Gastrocnemius medialis (tissue), 4 donors: ENCODE measurements around the gene TRMT61A. TPM values are rescaled to one million over a fixed set of nuclear protein-coding genes. Genes with fewer than 3 reads are reported as not detected.

Experiments used
- ATAC-seq, 2 donors: fragments of 150-250 bp; one replicate each; pipeline ENCODE4 v1.9.1; 2016
- DNase-seq, 2 donors: peaks; one replicate each; pipeline ENCODE4 v3.0.0-alpha.2; 2019
- H3K27ac ChIP-seq, 4 donors: fragments of 200-600 bp; sonication (generic); 1 replicate in 1 of 4; 2 replicates in 3 of 4; pipeline ENCODE4 v1.5.1; 2016 to 2018; ENCODE audit warnings: mild to moderate bottlenecking in 2 of 4, moderate library complexity in 1 of 4
- H3K27me3 ChIP-seq, 3 donors: fragments of 200-600 bp; sonication (generic) in 2 of 3; 1 replicate in 1 of 3; 2 replicates in 2 of 3; pipeline versions ENCODE4 v1.5.1 to v1.6.0; 2016 to 2019; ENCODE audit warnings: mild to moderate bottlenecking in 1 of 3, moderate library complexity in 1 of 3
- H3K36me3 ChIP-seq, 2 donors: fragments of 200-600 bp; sonication (generic) in 1 of 2; one replicate each; pipeline ENCODE4 v1.5.1; 2017 to 2018
- H3K4me1 ChIP-seq, 2 donors: fragments of 200-600 bp; sonication (generic) in 1 of 2; one replicate each; pipeline ENCODE4 v1.5.1; 2016 to 2017; ENCODE audit warnings: mild to moderate bottlenecking in 2 of 2
- H3K4me3 ChIP-seq, 4 donors: fragments of 200-600 bp; sonication (generic) in 3 of 4; 1 replicate in 1 of 4; 2 replicates in 3 of 4; pipeline ENCODE4 v1.5.1; 2016 to 2019; ENCODE audit warnings: mild to moderate bottlenecking in 2 of 4
- H3K9me3 ChIP-seq, 3 donors: fragments of 200-600 bp; sonication (generic) in 2 of 3; 1 replicate in 1 of 3; 2 replicates in 2 of 3; pipeline ENCODE4 v1.5.1; 2016 to 2019
- POLR2A ChIP-seq, 2 donors: fragments of 450-650 bp; IDR thresholded peaks; one replicate each; pipeline ENCODE4 v1.6.1; 2017; ENCODE audit warnings: antibody characterized with exemption in 2 of 2, mild to moderate bottlenecking in 2 of 2, moderate library complexity in 2 of 2
- in situ Hi-C, 4 donors: fragments of 200-750 bp; cut with MboI; loops; one replicate each; pipeline versions ENCODE4 v1.15.0 to v1.8.0; 2017; ENCODE audit warnings: low sequenced_read_pairs in 4 of 4
- intact Hi-C: fragments of 100-400 bp; cut with DNase I; formaldehyde crosslinking; loops from one replicate; pipeline ENCODE4 v1.15.1; 2023; ENCODE audit warnings: low total_unique reads
- total RNA-seq, 4 donors: library from RNA; depleted of rRNA; stranded (reverse); fragments of >200 nt; gene quantifications; one replicate each; pipeline versions ENCODE4 v1.1.0 to v1.2.3, GENCODE V29; 2016
- TF ChIP-seq, protein P1 (sequence below), 5 experiments: fragments of 450-650 bp in 3 of 5; fragments of 200-600 bp in 2 of 5; sonication (generic) in 2 of 5; IDR thresholded peaks in 4 of 5; conservative IDR thresholded peaks in 1 of 5; 1 replicate in 4 of 5; 2 replicates in 1 of 5; pipeline ENCODE4 v1.5.1; 2016 to 2019; ENCODE audit warnings: antibody characterized with exemption in 5 of 5, mild to moderate bottlenecking in 3 of 5, moderate library complexity in 3 of 5

The TRMT61A gene
- total RNA-seq, 4 donors from 2014 or later, result 8.3 to 11.0 (median 9.6) TPM

GRCh38 chr14:103584326-103584915, 55.4 kb downstream of the TRMT61A start:
- in situ Hi-C loops, result no loop called here
- intact Hi-C loops, result no loop called here

More at GRCh38 chr14:103584326-103584915, 55.4 kb downstream of the TRMT61A start:
- ATAC-seq, result no peak
- Histone ChIP-seq H3K27me3 (no peaks in the 10 kb centered on the region), H3K4me1 (no peaks in the 10 kb centered on the region), H3K27ac (no peak overlapping the region), H3K36me3 (peaks cover 0 to 17% of the 10 kb centered on the region in 2 donors), H3K9me3 (no peaks in the 10 kb centered on the region), H3K4me3 (no peak overlapping the region)
- DNase-seq, result no peak
- TF ChIP-seq, protein P1, sequence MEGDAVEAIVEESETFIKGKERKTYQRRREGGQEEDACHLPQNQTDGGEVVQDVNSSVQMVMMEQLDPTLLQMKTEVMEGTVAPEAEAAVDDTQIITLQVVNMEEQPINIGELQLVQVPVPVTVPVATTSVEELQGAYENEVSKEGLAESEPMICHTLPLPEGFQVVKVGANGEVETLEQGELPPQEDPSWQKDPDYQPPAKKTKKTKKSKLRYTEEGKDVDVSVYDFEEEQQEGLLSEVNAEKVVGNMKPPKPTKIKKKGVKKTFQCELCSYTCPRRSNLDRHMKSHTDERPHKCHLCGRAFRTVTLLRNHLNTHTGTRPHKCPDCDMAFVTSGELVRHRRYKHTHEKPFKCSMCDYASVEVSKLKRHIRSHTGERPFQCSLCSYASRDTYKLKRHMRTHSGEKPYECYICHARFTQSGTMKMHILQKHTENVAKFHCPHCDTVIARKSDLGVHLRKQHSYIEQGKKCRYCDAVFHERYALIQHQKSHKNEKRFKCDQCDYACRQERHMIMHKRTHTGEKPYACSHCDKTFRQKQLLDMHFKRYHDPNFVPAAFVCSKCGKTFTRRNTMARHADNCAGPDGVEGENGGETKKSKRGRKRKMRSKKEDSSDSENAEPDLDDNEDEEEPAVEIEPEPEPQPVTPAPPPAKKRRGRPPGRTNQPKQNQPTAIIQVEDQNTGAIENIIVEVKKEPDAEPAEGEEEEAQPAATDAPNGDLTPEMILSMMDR (IDR thresholded peaks at IDR 0.05 in 4 of 5, conservative IDR thresholded peaks at IDR 0.05 in 1 of 5), result no peak
- no peak for TF ChIP-seq POLR2A (IDR thresholded peaks at IDR 0.05)

Other genes with a start within 250 kb of the TRMT61A start
- gene EIF5, start 195.0 kb upstream of the TRMT61A start, total RNA-seq, result 100 to 1,000 TPM; 313 to 538 (median 374) TPM
- gene MARK3, start 143.8 kb upstream of the TRMT61A start, total RNA-seq, result 10 to 100 TPM; 60.2 to 73.1 (median 71.6) TPM
- gene CKB, start 6.4 kb upstream of the TRMT61A start, total RNA-seq, result 100 to 1,000 TPM in 1 of 4 donors, 10 to 100 TPM in 3; 20.7 to 110 (median 43.4) TPM
- gene BAG5, start 33.5 kb downstream of the TRMT61A start, total RNA-seq, result 10 to 100 TPM; 16.9 to 22.6 (median 21.0) TPM
- gene COA8, start 33.8 kb downstream of the TRMT61A start, total RNA-seq, result 100 to 1,000 TPM in 1 of 4 donors, 10 to 100 TPM in 3; 56.7 to 111 (median 71.7) TPM
- gene KLC1, start 100.0 kb downstream of the TRMT61A start, total RNA-seq, result 100 to 1,000 TPM; 217 to 398 (median 309) TPM
- 10 to 100 TPM in 1 of 4 donors, 1 to 10 TPM in 3; 1.3 to 26.5 (median 3.0) TPM for gene XRCC3, start 186.3 kb downstream of the TRMT61A start, total RNA-seq
- 10 to 100 TPM; 16.2 to 25.8 (median 20.2) TPM for gene ZFYVE21, start 186.6 kb downstream of the TRMT61A start, total RNA-seq